Vagina (tissue), 2 donors: ENCODE results near the gene VDAC1. TPM values are rescaled to one million over a fixed set of nuclear protein-coding genes. Genes with fewer than 3 reads are reported as not detected.

ENCODE experiments used
- DNase-seq, 2 donors: peaks; one replicate each; pipeline ENCODE4 v3.0.0-alpha.2; 2017; ENCODE audit errors: extremely low spot score in 2 of 2
- H3K27ac ChIP-seq: fragments of 200-600 bp; sonication (generic); one replicate; pipeline ENCODE4 v1.5.1; 2019
- H3K27me3 ChIP-seq: fragments of 200-600 bp; sonication (generic); one replicate; pipeline ENCODE4 v1.5.1; 2019
- H3K36me3 ChIP-seq, 2 donors: fragments of 200-600 bp; sonication (generic); one replicate each; pipeline ENCODE4 v1.5.1; 2017 to 2019
- H3K4me1 ChIP-seq: fragments of 200-600 bp; sonication (generic); one replicate; pipeline ENCODE4 v1.5.1; 2019
- H3K4me3 ChIP-seq, 2 donors: fragments of 200-600 bp; sonication (generic); 1 replicate in 1 of 2; 2 replicates in 1 of 2; pipeline ENCODE4 v1.5.1; 2016 to 2019
- H3K9me3 ChIP-seq: fragments of 200-600 bp; sonication (generic); one replicate; pipeline ENCODE4 v1.5.1; 2019
- POLR2A ChIP-seq, 2 donors: fragments of 450-650 bp; IDR thresholded peaks; one replicate each; pipeline ENCODE4 v1.6.1; 2017; ENCODE audit warnings: antibody characterized with exemption in 2 of 2, mild to moderate bottlenecking in 2 of 2, moderate library complexity in 2 of 2
- POLR2AphosphoS5 ChIP-seq, 2 donors: sonication (generic); formaldehyde crosslinking; IDR thresholded peaks; one replicate each; pipeline ENCODE4 v1.9.0; 2017; ENCODE audit warnings: antibody characterized with exemption in 2 of 2, mild to moderate bottlenecking in 2 of 2, low read depth in 1 of 2; ENCODE audit not compliant: insufficient read depth in 1 of 2
- intact Hi-C: fragments of 100-400 bp; cut with DNase I; formaldehyde crosslinking; loops from one replicate; pipeline ENCODE4 v1.15.1; 2023
- total RNA-seq: library from RNA; depleted of rRNA; stranded (reverse); fragments of >200 nt; gene quantifications from one replicate; pipeline ENCODE4 v1.2.3, GENCODE V29; 2016
- TF ChIP-seq, protein P1 (sequence below), 3 experiments: fragments of 450-650 bp in 2 of 3; fragments of 200-600 bp in 1 of 3; sonication (generic) in 1 of 3; IDR thresholded peaks; one replicate each; pipeline ENCODE4 v1.5.1; 2017 to 2019; ENCODE audit warnings: antibody characterized with exemption in 3 of 3, mild to moderate bottlenecking in 2 of 3, moderate library complexity in 2 of 3

VDAC1 gene
- total RNA-seq, 1 donor from 2014 or later = 95.3 TPM

DNA sequence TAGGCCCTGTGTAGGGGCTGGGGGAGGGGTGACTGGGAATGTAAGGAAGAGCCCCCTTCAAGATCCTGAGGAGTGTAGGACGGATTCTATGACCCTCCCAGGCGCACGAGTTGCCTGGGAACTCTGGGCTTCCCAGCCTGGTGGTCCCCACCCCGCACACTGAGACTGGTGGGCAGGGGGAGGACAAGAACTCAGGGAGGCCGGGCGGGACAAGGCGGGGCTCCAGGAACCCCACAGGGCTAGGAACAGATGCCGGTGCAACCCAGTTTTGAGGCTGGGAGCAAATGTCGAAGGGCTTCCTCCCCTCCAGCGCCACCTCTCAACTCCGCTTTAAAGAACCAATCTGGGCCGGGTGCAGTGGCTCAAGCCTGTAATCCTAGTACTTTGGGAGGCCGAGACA lies 1.3 kb upstream of the VDAC1 start:
- peaks cover 37% of the 10 kb centered on the region for H3K4me1 ChIP-seq
- no peaks in the 10 kb centered on the region for H3K27me3 ChIP-seq
- H3K9me3 ChIP-seq = no peaks in the 10 kb centered on the region
- DNase-seq = no peak
- intact Hi-C loops = no loop called here
- H3K27ac ChIP-seq = peak overlapping the region; percentile 97
- H3K4me3 ChIP-seq = peak overlapping the region; percentile 72 to 74
- H3K36me3 ChIP-seq = no peaks in the 10 kb centered on the region
- TF ChIP-seq, protein P1, sequence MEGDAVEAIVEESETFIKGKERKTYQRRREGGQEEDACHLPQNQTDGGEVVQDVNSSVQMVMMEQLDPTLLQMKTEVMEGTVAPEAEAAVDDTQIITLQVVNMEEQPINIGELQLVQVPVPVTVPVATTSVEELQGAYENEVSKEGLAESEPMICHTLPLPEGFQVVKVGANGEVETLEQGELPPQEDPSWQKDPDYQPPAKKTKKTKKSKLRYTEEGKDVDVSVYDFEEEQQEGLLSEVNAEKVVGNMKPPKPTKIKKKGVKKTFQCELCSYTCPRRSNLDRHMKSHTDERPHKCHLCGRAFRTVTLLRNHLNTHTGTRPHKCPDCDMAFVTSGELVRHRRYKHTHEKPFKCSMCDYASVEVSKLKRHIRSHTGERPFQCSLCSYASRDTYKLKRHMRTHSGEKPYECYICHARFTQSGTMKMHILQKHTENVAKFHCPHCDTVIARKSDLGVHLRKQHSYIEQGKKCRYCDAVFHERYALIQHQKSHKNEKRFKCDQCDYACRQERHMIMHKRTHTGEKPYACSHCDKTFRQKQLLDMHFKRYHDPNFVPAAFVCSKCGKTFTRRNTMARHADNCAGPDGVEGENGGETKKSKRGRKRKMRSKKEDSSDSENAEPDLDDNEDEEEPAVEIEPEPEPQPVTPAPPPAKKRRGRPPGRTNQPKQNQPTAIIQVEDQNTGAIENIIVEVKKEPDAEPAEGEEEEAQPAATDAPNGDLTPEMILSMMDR (IDR thresholded peaks at IDR 0.05) = no peak

DNA sequence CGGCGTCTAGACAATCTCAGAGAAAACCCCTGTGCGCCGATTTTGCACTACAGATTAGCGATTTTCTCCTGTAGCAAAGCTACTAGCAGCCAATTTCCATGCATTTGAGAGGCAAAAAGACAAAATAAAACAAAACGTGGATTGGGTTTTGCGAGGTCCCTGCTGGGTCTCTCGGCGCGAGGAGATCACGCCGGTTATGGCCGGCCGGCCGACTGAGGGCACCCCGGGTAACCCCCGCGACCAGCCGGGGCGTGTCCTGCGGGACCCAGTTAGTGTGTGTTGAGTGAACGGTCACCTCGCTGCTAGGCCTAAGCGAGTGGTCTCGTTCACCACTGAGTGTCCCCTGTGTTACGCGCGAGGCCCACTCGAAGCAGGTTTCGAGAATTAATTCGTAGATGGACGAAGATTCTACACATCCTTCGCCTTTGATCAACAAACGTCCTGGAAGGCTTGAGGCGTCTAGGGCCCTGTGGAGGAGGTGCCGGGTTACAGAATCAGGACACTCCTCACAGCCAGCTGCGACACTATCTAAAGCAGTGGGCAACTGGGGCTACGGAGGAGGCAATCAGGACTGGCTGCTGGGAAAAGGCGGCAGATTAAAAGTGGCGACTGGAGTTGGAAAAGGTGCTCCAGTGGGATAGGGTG lies 764 bp upstream of the VDAC1 start:
- Histone ChIP-seq H3K27me3 (no peaks in the 10 kb centered on the region), H3K36me3 (no peaks in the 10 kb centered on the region), H3K9me3 (no peaks in the 10 kb centered on the region), H3K27ac (peak overlapping the region; percentile 97), H3K4me3 (peak overlapping the region; percentile 72 to 74), H3K4me1 (peaks cover 43% of the 10 kb centered on the region)
- TF ChIP-seq, protein P1 (IDR thresholded peaks at IDR 0.05) = no peak
- no peak for TF ChIP-seq POLR2A (IDR thresholded peaks at IDR 0.05)
- no peak for TF ChIP-seq POLR2AphosphoS5 (IDR thresholded peaks at IDR 0.05; ENCODE audit: insufficient read depth in 1 of 2, low read depth in 1 of 2)
- intact Hi-C loops = no loop called here
- no peak for DNase-seq

DNA sequence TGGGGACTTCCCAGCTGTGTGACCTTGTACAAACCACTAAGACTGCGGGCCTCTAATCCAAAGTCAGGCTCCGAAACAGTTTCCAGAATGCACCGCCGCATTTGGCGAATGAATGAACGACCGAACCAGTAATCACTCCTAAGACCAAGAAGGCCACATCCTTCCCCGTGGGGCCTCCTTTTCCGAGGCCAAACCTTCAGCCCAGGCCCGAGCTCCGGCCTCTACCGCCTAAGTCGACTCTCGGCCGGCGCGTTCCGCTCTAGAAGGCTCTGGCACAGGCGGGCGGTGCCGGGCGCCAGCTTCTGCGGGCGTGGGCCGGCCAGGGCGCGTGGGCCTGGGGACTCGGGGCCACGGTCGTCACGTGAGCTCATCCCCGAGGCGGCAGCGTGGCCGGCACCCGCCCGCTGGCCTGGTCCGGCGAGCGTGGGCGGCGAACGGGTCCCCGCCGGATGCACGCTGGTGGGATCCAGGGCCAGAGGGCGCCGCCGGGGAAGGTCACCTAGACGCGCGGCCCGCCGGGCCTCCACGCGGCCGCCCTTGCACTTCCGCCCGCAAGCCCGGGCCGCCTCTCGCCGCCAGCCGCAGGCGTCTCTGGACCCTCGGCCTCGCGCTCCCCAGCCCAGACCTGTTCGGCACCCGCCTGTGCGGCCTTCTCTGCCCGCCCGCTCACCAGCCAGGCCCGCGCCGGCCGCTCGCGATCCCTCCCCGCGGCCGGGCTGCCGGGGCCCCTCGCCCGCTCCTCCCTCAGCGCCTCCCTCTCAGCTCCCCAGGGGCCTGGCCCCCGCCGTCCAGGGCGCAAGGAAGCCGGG lies 754 bp downstream of the VDAC1 start:
- Histone ChIP-seq H3K27me3 (no peaks in the 10 kb centered on the region), H3K9me3 (no peaks in the 10 kb centered on the region), H3K27ac (peak overlapping the region; percentile 97), H3K4me1 (peaks cover 58% of the 10 kb centered on the region), H3K36me3 (no peaks in the 10 kb centered on the region), H3K4me3 (peak overlapping the region; percentile 72 to 74)
- DNase-seq = no peak
- TF ChIP-seq, protein P1 (IDR thresholded peaks at IDR 0.05) = no peak
- TF ChIP-seq POLR2AphosphoS5 (IDR thresholded peaks at IDR 0.05; ENCODE audit: insufficient read depth in 1 of 2, low read depth in 1 of 2) (no peak), POLR2A (IDR thresholded peaks at IDR 0.05) (no peak)
- intact Hi-C loops = no loop called here

DNA sequence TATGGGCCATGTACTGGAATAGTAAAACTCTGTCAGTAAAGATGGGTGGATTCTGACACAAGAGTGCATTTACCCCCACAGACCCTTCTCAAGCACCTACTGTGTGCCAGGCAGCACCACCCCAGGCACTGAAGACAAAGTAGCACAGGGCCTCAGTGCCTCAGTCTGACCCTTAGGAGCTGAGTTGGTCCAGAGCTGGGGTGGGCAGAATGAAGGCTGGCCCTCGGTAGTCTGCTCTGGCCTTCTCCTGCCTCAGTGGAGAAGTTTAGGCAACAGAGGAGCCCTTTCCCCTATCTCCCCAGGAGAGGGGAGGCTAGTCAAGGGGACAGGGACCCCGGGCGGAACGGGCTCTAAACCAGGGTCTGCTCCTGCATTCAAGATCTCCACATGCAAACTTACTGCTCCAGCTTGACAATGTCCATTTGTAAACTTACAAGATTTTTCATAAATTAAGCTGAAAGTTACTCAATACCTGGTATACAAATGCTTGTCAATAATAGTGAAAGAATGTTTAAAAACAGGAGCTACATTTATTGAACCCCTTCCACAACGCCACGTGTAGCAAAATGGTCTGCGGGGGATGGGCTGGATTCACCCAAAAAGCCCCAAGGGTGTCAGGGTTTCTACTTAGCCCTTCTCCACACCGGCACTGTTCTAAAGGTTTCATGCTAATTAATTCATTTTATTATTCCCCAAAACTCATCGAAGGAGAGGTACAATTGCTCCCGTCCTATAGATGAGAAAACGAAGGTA lies 1.5 kb downstream of the VDAC1 start:
- Histone ChIP-seq H3K9me3 (no peaks in the 10 kb centered on the region), H3K4me1 (peaks cover 66% of the 10 kb centered on the region), H3K27ac (peak overlapping the region; percentile 97), H3K4me3 (peak overlapping the region; percentile 72 to 74), H3K27me3 (no peaks in the 10 kb centered on the region), H3K36me3 (no peaks in the 10 kb centered on the region)
- no peak for TF ChIP-seq POLR2AphosphoS5 (IDR thresholded peaks at IDR 0.05; ENCODE audit: insufficient read depth in 1 of 2, low read depth in 1 of 2)
- TF ChIP-seq POLR2A (IDR thresholded peaks at IDR 0.05) = no peak
- TF ChIP-seq, protein P1 (IDR thresholded peaks at IDR 0.05) = no peak
- intact Hi-C loops = no loop called here
- DNase-seq = no peak
